Measurements from ENCODE around the gene UTRN.

UTRN gene

DNA sequence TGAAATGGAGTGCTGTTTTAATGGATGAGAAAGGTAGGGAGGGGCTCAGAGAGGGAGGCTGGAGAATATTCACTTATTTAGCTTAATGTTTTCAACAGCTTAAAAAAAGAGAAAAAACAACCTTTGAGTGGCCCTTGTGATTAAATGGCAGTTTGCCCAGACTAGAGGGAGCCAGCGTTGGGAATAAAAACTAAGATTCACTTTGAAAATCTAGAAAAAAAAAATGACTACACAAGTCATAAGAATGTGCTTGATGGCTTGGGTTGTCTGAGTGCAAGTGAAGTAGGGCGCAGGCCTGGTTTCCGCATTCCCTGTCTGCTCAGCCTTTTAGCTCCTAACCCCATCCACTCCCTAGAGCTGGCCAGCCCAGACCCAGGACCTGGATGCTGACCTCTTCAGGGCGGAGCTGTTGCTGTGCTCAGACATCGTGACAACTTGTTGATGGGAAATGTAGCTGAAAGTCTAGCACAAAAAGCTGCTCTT lies 28.9 kb downstream of the UTRN start:
- DNase-seq = no peak

GRCh38 chr6:144314562-144314961 lies 29.4 kb downstream of the UTRN start:
- DNase-seq = no peak

DNA sequence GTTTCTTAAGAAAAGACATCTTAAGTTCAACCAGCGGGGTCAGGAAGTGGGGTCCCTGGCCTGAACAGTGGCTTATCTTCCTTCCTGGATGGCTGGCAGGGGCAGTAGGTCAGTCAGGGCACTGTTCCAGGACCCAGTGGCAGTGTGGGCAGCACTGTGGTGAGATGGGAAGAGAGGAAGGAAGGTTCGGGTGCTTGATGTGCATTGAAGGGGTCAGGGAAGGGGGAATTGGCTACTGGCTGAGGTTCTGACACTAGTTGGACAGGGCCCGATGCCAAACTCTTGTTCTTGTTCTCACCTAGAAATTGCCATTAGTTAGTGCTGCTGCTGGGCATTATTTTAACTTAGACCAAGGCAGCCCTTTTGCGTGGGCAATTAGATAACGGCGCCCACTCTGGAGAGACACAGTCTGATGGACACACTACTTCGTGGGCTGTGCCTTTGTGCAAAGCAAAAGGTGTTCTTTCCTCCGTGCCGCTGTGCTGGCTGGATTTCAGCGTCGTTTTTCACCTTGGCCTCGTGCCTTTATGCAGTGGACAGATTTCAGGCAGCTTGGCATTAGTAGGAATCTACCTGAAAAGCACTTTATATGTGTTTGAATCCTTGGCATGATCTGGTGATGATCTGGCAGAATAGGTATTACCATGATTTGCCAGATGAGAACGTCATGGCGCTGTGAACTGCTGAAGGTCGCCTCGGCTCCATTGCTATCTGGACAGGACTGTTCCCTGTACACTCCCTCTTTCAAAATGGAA lies 30.3 kb downstream of the UTRN start:
- no peak for DNase-seq

DNA sequence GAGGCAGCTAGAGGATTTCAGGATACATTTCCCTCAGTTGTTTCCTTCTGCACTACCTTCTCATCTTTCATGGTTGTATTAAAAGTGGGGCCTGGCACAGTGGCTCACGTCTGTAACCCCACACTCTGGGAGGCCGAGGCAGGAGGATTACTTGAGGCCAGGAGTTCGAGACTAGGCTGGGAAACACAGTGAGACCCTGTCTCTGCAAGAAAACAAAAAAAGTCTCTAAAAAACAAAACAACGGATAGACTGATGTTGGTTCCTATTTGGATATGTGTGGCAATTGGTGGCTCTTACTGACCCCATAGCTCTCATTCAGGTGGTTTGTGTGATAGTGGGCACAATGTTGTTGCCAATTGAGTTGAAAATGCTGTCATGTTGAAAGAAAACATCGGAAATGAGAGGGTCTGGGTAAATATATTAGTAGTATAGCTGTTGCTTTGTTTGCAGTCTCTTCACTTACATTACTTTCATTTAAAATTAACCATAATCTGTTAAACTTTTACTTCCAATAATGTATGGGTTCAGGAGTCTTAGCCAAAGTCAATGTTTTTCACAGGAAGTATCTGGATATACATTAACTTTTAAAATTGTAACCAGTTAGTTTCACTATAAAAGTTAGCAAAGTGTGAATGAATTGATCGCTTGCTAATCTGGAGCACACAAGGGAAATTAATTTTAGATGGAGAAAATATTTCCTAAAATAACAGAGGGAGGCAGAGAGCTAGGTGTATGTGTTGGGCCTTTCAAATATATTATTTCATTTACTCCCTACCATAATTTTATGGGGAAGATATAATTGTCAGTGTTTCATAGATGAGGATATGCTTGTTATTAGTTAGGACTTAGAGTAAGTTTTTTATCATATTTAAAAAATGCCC lies 31.1 kb downstream of the UTRN start:
- DNase-seq = no peak

DNA sequence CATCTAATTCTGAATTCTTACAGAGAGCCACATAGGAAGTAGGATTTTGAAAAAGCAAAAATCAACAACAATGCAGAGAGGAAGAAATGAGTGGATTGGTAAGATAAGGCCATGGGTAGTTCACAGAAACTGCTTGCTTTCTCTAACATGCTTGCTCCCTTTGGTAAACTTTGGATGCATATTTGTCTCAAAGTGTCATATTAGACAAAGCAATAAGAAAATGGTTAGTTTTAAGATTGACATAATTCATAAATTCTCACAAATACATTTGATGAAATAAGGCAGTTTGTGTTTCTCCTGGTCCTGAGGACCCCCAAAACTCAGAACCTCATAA lies 31.7 kb downstream of the UTRN start:
- DNase-seq = no peak

- DNase-seq = no peak
These were observed 32.6 kb downstream of the UTRN start for GRCh38 chr6:144317736-144318135.

- DNase-seq = no peak
These were observed 34.1 kb downstream of the UTRN start for GRCh38 chr6:144319211-144319610.

GRCh38 chr6:144320741-144321140 lies 35.6 kb downstream of the UTRN start:
- no peak for DNase-seq

DNA sequence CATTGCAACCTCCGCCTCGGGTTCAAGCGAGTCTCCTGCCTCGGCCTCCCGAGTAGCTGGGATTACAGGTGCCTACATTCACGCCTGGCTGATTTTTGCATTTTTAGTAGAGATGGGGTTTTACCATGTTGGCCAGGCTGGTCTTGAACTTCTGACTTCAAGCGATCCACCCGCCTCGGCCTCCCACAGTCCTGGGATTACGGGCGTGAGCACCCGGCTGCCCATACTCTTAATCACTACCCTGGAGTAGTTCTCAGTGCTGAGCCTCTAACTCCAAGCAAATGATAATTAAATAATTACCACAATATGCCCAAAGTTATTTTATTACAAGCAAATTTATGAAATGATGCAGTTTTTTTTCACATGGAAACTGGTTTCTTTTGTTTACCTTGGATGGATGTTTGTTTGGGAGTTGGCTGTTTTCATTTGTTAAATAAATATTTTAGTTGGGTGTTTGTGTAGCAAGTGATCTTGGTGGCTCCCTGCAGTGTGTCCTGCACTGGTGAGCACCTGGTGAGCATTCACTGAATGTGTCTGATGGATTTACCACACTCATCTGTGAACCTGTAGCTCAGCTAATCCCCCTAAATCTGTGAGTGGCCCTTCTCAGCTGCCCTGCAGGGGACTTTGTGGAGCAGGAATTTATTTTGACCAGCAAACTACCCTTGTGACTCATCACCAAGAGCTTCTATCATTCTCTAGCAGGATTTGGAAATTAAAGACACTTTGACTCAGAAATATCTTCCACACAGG lies 36.9 kb downstream of the UTRN start:
- DNase-seq = no peak

DNA sequence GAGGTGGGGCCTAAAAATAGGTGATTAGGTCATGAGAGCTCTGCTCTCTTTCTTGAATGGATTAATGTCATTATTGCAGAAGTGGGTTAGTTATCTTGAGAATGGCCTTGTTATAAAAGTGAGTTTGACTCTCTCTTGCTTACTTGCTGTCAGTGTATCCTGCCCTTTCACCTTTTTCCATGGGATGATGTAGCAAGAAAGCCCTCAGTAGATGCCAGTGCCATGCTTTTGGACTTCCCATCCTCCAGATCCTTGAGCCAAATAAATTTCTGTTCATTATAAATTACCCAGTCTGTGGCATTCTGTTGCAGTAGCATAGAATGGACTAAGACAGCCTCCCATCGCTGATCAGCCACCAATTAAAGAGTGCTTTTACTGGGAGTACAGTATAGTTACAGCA lies 40.1 kb downstream of the UTRN start:
- no peak for DNase-seq

DNA sequence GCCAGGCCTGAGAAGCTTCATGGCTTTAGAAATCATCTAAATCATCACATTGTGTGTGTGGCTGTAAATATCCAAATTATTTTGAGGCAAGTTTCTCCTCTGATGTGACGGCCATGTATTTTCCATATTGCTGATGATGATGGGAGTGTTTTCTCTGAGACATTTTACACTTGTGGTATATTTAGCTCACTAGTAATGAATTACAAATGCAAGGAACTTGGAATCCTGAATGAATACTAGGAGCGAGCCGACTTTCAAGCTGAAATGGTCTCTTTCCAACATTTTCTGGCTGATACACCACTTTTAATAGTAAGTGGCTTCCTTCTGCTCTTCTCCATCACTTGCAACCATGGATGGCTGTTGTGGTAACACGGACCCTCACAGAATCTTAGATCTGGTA lies 41.3 kb downstream of the UTRN start:
- no peak for DNase-seq

- no peak for DNase-seq
These were observed 41.9 kb downstream of the UTRN start for GRCh38 chr6:144327081-144327480.

DNA sequence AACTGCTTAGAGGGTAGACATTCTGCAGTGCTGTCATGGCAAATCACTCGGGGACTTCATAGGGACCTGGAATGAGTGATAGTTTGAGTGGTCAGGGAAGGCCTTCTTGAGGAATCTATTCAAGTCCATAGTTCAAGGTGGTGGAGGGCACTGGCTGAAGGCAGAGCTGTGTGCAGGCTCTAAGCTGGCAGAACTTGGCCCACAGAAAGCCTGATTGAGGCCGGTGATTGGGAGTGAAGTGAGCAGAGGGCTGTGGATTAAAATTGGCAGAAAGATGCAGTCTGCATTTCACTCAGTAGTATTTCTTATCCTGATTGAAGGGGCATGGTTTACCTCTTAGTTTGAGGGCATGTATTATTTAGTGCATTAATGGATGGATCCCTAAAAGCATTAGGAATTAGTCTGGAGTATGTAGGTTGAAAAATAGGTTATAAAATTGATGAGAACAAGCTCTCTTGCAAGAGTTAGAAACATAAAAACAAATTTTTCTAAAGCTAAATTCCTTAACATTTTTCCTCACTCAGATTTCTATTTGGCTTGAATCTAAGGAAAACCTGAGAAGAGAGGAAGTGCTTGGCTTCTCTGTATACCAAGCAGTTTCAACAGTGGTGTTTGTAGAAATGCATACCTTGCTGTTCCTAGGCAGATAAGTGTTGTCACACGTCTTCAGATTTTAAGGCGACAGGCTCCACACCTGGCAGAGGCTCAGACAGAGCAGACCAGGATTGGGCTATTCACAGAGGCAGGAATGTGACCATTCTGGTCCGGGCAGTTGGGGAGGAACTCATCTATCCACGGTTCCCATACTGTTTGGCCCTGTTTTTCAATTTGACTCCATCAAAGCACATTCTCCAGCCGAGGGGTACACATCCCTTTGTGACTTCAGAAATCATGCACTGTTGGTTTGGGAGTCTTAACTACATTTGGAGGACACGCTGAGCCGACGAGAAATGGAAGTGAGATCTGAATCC lies 45.2 kb downstream of the UTRN start:
- no peak for DNase-seq

- no peak for DNase-seq
These were observed 46.4 kb downstream of the UTRN start for GRCh38 chr6:144331491-144331969.

DNA sequence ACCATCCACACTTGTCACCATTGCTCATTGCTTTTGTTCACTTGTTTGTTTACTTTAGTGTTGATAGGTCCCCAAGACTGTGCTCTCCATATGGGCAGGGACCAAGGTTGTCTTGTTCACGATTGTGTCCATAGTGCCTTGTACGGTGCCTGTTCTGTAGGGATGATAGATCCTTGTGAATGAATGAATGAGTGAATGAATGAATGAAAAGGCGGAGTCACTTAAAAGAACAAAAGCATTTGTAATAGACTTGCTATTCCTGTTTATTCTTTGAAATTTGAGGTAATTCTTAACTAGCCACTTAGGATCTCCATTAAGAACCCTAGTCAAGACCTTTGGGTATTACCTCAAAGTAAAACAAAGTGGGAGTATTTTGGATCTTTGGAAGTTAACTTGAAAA lies 47.0 kb downstream of the UTRN start:
- no peak for DNase-seq

DNA sequence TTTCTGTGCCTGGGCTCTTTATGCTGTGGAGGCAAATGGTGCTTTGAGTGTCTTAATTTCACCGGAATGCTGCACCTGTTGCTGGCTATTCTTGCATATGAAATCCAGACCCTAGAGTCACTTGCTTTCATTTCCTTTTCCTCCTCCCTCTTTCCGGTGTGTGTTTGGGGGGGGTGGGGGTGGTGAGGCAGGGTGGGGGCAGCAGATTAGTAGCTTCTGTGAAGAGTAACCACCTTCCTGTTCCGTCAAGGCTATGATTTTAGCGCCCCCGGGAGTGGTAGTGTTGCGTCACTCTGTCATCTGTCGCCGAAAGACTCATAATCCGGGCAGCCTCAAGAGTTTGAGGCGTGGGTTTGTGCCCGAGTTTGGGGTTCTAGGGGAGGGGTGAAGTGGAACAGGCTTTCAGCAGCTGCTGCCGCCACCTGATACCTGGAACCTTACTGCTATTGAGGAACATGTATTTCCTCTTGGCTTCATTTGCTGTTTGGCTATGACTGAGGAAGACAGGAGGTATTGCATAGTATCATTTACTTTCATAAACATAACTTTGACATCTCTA lies 49.1 kb downstream of the UTRN start:
- DNase-seq = no peak
